Superior temporal gyrus (tissue), 1 donor: ENCODE data around the gene FAM219A.
A peak's percentile ranks its signal among the peaks of the same experiment; 100 is the strongest.

Experiments
- DNase-seq: peaks from one replicate; pipeline ENCODE4 v3.0.0-alpha.2; 2016; ENCODE audit errors: extremely low spot score

Gene FAM219A

DNA sequence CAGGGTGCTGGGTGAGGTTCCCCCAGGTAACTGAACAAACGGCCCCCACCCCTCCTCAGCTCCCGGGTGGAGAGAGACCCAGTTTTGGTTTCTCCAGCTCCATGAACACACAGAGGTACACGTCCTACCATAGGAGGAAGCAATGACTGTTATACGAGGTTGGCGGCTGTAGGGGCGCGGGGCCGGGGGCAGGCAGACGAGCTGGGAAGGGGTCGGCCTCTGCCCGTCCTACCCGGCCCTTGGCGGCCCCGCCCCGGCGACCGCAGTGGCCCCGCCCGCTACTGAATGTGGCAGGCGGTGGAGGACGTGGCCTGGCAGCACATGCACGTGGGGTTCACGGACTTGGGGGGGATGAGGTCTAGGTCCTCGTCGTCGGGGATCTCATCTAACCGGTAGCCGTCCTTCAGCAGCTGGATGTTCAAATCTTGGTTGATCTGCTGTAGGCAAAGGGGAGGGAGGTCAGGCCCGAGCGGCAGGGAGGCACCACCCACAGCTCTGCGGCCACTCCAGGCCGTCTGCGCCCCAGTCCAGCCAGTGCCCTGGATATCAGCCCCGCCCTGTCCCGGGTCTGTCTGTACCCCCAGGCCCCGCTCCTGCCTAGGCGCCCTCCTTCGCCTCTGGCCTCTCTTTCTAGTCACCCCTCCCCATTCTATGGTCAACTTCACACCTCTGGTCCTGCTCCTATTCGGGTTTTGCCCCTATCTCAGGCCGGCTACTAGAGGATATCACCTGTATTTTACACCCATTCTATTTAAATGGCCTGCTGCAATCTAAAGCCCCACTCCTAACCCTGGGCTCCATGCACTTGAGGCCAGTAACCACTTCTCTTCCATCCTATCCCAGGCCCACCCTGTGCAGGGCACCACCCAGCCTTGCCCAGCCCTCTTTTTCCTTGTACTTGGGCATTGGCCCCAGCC lies 57.4 kb downstream of the FAM219A start:
- no peak for DNase-seq

DNA sequence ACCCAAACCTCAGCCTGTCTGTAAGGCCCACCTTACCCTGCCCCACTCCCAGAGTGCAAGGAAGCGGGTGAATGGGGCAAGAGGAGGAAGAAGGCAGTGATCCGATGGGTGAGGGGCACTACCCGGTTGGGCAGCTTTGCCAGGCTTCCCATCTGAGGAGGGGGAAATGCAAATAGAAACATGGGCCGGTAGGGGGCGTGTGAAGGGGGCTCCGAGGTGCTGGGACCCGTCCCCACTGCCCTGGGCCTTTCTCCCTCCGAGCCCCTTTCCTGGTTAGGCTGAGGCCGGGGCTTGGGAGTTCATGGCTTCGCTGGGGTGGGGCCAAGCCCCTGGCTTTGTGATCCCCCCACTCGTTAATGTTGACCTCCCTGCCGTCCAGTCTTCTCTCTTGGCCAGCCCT lies 58.1 kb downstream of the FAM219A start:
- no peak for DNase-seq

GRCh38 chr9:34399729-34400128 lies 58.6 kb downstream of the FAM219A start:
- no peak for DNase-seq

- DNase-seq, result no peak
Observed at GRCh38 chr9:34398875-34399274, 59.5 kb downstream of the FAM219A start.

- no peak for DNase-seq
Observed at GRCh38 chr9:34396276-34397214, 61.8 kb downstream of the FAM219A start.

- DNase-seq, result no peak
Observed at GRCh38 chr9:34392511-34392910, 65.9 kb downstream of the FAM219A start.

GRCh38 chr9:34387239-34387638 lies 71.1 kb downstream of the FAM219A start:
- no peak for DNase-seq

- DNase-seq, result no peak
Observed at GRCh38 chr9:34386656-34387055, 71.7 kb downstream of the FAM219A start.

- no peak for DNase-seq
Observed at GRCh38 chr9:34385561-34386230, 72.7 kb downstream of the FAM219A start.

- DNase-seq, result no peak
Observed at GRCh38 chr9:34384368-34385165, 73.8 kb downstream of the FAM219A start.

GRCh38 chr9:34383904-34384303 lies 74.5 kb downstream of the FAM219A start:
- no peak for DNase-seq

DNA sequence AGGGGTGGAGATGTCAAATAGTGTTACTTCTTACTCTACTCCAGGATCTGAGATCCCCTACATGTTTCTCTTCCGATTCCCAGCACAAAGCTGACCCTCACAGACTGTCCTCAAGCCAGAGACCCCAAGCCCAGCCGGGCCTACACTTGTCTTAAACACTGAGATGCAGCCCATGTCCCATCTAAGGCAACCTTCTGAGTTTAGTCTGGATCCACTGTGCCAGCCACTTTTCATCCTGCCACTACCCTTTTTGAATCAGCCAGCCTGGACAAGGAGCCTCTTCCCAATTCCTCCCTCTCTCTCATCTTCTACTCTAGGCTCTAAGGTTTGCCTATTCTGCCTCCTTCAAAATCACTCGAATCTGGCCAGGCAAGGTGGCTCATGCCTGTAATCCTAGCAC lies 75.5 kb downstream of the FAM219A start:
- no peak for DNase-seq

GRCh38 chr9:34382054-34382453 lies 76.3 kb downstream of the FAM219A start:
- no peak for DNase-seq

DNA sequence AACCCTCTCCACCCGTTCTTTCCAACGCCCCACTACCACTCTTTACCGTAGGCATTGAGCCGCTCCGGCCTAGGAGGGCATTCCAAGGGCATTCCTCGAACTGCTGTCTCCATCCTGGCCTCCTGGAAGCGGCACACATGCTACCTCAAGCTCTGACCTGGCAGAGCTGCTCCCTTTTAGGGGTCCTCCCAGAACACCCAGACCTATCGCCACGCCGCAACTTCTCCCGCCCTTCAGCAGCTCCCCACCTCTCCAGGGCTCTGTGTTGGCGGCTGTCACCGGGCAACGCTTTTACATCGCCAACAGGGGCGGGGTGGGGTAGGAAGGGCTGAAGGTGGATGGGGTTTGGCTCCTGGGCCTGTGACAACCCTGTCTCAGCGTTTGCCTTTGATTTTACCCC lies 77.0 kb downstream of the FAM219A start:
- no peak for DNase-seq

GRCh38 chr9:34380511-34381315 lies 77.7 kb downstream of the FAM219A start:
- DNase-seq, result peak; percentile 58

DNA sequence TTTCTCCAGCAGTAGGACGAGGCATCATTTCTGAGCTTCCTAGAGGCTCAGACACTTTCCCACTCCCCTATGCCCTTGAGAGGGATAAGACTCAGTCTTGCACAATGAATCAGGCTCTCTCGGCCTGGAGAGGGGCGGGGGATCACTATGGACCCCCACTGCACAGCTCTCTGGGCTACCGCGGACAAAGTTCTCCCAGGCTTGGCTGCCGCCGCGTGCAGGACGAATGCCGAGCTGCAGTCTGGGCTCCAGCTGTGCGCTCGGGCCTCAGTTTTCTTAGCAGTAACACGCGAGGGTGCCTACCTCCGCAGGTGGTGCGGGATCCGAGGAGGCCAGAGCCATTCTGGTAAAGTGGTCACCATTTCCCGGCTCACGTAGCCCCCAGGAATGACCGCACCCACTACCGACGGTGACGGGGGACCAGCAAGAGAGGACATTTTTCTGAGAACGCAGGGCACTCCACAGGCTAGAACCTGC lies 78.3 kb downstream of the FAM219A start:
- no peak for DNase-seq

GRCh38 chr9:34379334-34380033 lies 78.9 kb downstream of the FAM219A start:
- DNase-seq, result peak; percentile 93

DNA sequence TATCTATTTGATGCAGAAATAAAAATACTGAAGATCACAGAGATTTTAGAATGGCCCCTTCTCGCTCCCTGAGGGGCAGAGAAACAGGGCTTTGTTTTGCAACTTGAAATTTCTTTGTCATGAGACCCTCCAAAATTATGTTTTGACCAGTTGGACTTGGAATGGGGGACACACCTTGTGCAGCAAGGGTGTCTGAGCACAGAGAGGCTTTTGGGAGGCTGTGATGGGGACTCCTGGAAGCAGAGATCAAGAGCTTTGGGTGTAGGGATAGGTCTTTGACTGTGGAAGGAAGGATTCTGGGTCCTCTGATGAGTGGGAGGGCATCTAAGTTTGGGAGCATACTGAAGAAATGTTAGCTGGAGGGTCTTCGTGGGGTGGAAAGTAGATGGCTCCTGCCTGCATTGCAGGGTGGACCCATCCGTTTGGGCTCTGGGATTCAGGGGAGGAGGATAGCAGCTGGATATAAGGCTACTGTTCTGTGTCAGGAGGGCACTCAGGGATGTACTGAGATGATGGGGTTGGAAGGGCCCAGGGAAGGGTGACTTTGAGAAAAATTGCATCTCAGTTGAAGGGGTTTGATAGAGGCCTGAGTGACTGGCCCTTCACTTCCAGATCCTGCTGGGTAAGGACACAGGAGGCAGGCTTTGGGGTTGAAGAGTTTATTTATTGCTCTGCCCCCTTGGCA lies 79.9 kb downstream of the FAM219A start:
- DNase-seq, result no peak

- DNase-seq, result no peak
Observed at GRCh38 chr9:34377404-34377746, 81.0 kb downstream of the FAM219A start.
